NCI-H345 (cell line): ENCODE results near the gene TCF3.
"Not testable (repeated sequence)": the region's sequence is repeated elsewhere in the genome, so short reads cannot be mapped to it uniquely, and the experiment has no call there.

Source experiments
- DNase-seq: peaks from one replicate; lab custom pipeline; 2025; lab: John Stamatoyannopoulos, UW

TCF3 gene

GRCh38 chr19:1672769-1673644 is 20.6 kb upstream of the TCF3 start:
- DNase-seq, result no peak

GRCh38 chr19:1672038-1672768 is 19.8 kb upstream of the TCF3 start:
- no peak for DNase-seq

GRCh38 chr19:1671716-1672037 is 19.3 kb upstream of the TCF3 start:
- no peak for DNase-seq

- not testable (repeated sequence) for DNase-seq
Observed at GRCh38 chr19:1670747-1671146, 18.3 kb upstream of the TCF3 start.

- no peak for DNase-seq
Observed at GRCh38 chr19:1668486-1669270, 16.3 kb upstream of the TCF3 start.

- no peak for DNase-seq
Observed at GRCh38 chr19:1668048-1668485, 15.7 kb upstream of the TCF3 start.

GRCh38 chr19:1665565-1666047 is 13.2 kb upstream of the TCF3 start:
- no peak for DNase-seq

GRCh38 chr19:1663852-1664251 is 11.4 kb upstream of the TCF3 start:
- no peak for DNase-seq

- DNase-seq, result not testable (repeated sequence)
Observed at GRCh38 chr19:1663227-1663626, 10.8 kb upstream of the TCF3 start.

GRCh38 chr19:1661995-1662394 is 9.6 kb upstream of the TCF3 start:
- no peak for DNase-seq

GRCh38 chr19:1659084-1659427 is 6.6 kb upstream of the TCF3 start:
- no peak for DNase-seq

- no peak for DNase-seq
Observed at GRCh38 chr19:1658150-1659083, 6.0 kb upstream of the TCF3 start.

GRCh38 chr19:1657746-1658145 is 5.3 kb upstream of the TCF3 start:
- DNase-seq, result no peak

GRCh38 chr19:1656988-1657536 is 4.6 kb upstream of the TCF3 start:
- no peak for DNase-seq

- no peak for DNase-seq
Observed at GRCh38 chr19:1655987-1656608, 3.7 kb upstream of the TCF3 start.

- no peak for DNase-seq
Observed at GRCh38 chr19:1655131-1655981, 2.9 kb upstream of the TCF3 start.

GRCh38 chr19:1654178-1654792 is 1.9 kb upstream of the TCF3 start:
- no peak for DNase-seq

- no peak for DNase-seq
Observed at GRCh38 chr19:1653300-1653628, 849 bp upstream of the TCF3 start.

- DNase-seq, result peak; percentile 49
Observed at GRCh38 chr19:1651568-1652291, 685 bp downstream of the TCF3 start.
